ENCODE data around the gene ZNF792. TPM values are rescaled to one million over a fixed set of nuclear protein-coding genes. Genes with fewer than 3 reads are reported as not detected.
"Not testable (repeated sequence)": the region's sequence is repeated elsewhere in the genome, so short reads cannot be mapped to it uniquely, and the experiment has no call there.

The ZNF792 gene
- total RNA-seq, 1 donor from 2014 or later: 4.0 TPM

DNA sequence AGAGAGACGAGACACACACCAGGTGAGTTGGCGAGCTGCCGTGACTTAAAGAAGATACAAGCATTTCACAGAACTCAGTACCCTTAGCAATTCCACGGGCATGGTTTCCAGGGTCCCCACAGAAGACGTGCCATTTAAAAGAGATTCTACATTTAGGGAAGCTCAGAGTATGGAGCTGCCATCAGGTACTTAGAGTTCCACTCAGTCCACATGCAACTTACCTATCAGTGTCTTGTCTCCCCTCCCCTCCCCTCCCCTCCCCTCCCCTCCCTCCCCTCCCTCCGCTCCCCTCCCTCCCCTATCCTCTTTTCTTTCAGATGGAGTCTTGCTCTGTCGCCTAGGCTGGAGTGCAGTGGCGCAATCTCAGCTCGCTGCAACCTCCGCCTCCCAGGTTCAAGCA, 25.1 kb downstream of the ZNF792 start:
- DNase-seq (ENCODE audit: low spot score): no peak
- intact Hi-C loops (cut with DNase I): no loop called here

DNA sequence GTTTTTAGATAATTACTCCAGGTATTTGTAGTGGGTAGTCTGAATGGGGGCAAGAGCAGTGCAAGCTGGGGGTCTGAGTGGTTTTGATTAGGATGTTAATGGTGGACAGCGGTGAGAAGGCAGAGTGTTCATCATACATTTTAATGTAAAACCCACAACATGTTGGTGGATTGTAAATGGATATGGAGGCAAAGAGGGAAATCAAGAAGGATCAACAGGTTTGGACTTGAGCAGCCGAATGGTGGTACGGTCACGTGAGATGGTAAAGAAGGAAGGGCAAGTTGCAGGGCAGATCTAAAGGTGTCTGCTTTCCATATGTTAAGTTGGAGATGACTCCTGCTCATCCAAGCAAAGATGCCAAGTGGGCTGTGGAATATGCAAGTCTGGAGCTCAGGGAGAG, 27.8 kb downstream of the ZNF792 start:
- no peak for DNase-seq (ENCODE audit: low spot score)
- intact Hi-C loops (cut with DNase I): no loop called here

GRCh38 chr19:34932494-34932893, 31.5 kb downstream of the ZNF792 start:
- intact Hi-C loops (cut with DNase I): no loop called here
- DNase-seq (ENCODE audit: low spot score): no peak

GRCh38 chr19:34926685-34927375, 37.2 kb downstream of the ZNF792 start, which contains the start of gene ZNF30:
TSS of gene ZNF30 (plus strand) at chr19:34926903. CDS start at chr19:34929948, 3,045 bp downstream.
- DNase-seq (ENCODE audit: low spot score): peak; percentile 93
- intact Hi-C loops (cut with DNase I): loop anchor here (2.0 kb wide), 2 partner anchors 154 to 192 kb away; partner anchors contain the start of genes ZNF181 and ZNF599

- DNase-seq (ENCODE audit: low spot score): no peak
- intact Hi-C loops (cut with DNase I): loop anchor here (2.0 kb wide), 2 partner anchors 154 to 192 kb away; partner anchors contain the start of genes ZNF181 and ZNF599
Measured at GRCh38 chr19:34926361-34926684, 37.7 kb downstream of the ZNF792 start.

- DNase-seq (ENCODE audit: low spot score): no peak
- intact Hi-C loops (cut with DNase I): no loop called here
Measured at GRCh38 chr19:34925278-34925855, 38.7 kb downstream of the ZNF792 start.

GRCh38 chr19:34920090-34920786, 43.8 kb downstream of the ZNF792 start:
- intact Hi-C loops (cut with DNase I); DNase-seq (ENCODE audit: low spot score): not testable (repeated sequence)

GRCh38 chr19:34918190-34918589, 45.8 kb downstream of the ZNF792 start:
- intact Hi-C loops (cut with DNase I): no loop called here
- no peak for DNase-seq (ENCODE audit: low spot score)

- intact Hi-C loops (cut with DNase I); DNase-seq (ENCODE audit: low spot score): not testable (repeated sequence)
Measured at GRCh38 chr19:34917144-34917543, 46.9 kb downstream of the ZNF792 start.

GRCh38 chr19:34910770-34911169, 53.3 kb downstream of the ZNF792 start:
- intact Hi-C loops (cut with DNase I): no loop called here
- DNase-seq (ENCODE audit: low spot score): no peak

Other genes with a start within 250 kb of the ZNF792 start
- gene ZNF181, start 230.0 kb downstream of the ZNF792 start, total RNA-seq: 19.3 TPM
- gene ZNF599, start 191.0 kb downstream of the ZNF792 start, total RNA-seq: 5.4 TPM
- gene ZNF30, start 37.3 kb downstream of the ZNF792 start, total RNA-seq: 2.4 TPM
- 38.3 TPM for gene GRAMD1A, start 36.1 kb upstream of the ZNF792 start, total RNA-seq
- 58.7 TPM for gene SCN1B, start 66.2 kb upstream of the ZNF792 start, total RNA-seq
- 4.9 TPM for gene HPN, start 77.5 kb upstream of the ZNF792 start, total RNA-seq
- not detected for gene FXYD3, start 151.6 kb upstream of the ZNF792 start, total RNA-seq
- 8.1 TPM for gene LGI4, start 170.8 kb upstream of the ZNF792 start, total RNA-seq
- 613 TPM for gene FXYD1, start 174.6 kb upstream of the ZNF792 start, total RNA-seq
- gene FXYD7, start 179.0 kb upstream of the ZNF792 start, total RNA-seq: not detected
- gene FXYD5, start 190.5 kb upstream of the ZNF792 start, total RNA-seq: 19.0 TPM

All from cardiac septum (tissue), 1 donor.